HG02938 (cell line): ENCODE data around the gene TMEM181.
"Not testable (repeated sequence)": the region's sequence is repeated elsewhere in the genome, so short reads cannot be mapped to it uniquely, and the experiment has no call there.

Source experiments
- ATAC-seq: cut with Tn5 transposase; IDR thresholded peaks from one replicate; pipeline ENCODE4 v1.9.1; 2021; ENCODE audit warnings: mild to moderate bottlenecking, moderate library complexity; ENCODE audit not compliant: unreplicated experiment

The TMEM181 gene

DNA sequence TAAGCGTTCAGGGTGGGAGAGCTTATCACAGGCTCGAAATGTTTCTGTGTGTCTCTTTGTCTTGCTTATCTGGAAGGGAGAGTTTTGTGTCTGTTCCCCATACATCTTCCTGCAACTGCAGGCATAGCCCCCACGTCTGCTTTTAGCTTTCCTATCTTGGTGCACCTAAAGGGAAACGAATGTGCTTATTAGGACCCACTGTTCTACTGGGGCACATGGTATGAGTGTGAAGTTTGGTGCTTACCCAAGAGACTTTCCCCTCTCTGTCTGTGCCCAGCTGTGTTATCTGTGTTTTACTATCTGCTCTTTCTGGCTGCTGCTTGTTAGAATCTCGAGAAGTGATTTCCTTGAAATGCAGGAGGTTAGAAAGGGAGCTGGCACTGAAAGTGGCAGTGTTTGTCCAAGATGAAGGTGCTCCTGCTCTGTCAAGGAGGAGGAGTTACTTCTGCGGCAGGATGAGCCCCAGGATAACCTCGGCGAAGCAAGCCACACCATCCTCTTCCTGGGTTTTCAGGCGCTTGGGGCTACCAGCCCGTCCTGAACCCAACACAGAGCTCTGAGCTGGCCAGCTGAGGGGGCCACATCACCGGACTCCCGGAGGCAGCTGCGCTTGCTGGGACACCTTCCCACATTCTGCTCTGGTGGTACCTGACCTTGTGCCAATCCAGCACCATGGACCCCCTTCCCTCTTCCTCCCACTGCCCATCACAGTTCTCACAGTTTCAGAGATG, 61.2 kb downstream of the TMEM181 start:
- ATAC-seq: no peak

GRCh38 chr6:158621694-158622544, 62.0 kb downstream of the TMEM181 start:
- no peak for ATAC-seq

- no peak for ATAC-seq
These were observed 62.8 kb downstream of the TMEM181 start for GRCh38 chr6:158622545-158623190.

DNA sequence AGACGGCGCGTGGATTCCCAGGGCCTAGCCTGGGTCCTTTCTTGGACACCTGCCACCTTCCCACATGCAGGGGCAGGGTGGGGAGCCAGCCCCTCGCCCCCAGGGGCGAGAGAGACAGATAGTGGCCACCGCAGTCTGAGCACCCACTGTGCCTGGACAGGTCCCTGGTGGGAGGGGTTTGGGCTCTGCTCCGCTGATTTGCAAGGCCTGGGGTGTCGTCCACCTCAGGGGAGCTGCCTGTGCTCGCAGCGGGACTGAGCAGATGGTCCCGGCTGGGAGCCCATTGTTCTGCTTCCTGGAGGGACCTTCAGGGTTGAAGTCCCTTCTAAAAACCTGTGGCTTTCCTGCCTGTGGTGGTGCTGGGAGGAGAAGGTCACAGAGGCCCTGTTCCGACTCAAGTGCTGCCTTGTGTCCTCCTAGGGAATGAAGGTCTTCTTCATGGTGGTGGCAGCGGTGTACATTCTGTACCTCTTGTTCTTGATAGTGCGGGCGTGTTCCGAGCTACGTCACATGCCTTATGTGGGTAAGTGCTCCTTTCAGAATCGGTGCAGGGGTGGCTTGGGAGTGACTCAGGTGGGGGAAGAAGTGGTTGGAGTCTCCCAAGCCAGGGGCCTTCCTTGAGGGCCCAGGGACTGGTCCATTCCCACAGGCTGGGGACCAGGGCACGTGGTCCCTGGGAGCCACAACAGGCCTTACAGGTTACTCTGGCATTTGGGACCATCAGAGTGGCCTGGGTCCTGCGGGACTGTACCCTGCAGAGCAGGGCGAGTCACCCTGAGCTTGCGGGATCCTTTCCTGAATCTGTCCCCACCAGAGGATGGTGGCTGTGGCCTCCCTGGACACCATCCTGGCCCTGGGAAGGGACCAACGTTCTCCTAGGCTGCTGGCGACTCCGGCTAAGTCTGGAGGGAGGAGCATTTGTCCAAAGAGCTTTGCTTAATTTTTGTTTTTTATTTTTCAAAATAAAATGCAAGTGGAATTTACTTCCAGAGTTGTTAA, 65.1 kb downstream of the TMEM181 start:
- no peak for ATAC-seq

DNA sequence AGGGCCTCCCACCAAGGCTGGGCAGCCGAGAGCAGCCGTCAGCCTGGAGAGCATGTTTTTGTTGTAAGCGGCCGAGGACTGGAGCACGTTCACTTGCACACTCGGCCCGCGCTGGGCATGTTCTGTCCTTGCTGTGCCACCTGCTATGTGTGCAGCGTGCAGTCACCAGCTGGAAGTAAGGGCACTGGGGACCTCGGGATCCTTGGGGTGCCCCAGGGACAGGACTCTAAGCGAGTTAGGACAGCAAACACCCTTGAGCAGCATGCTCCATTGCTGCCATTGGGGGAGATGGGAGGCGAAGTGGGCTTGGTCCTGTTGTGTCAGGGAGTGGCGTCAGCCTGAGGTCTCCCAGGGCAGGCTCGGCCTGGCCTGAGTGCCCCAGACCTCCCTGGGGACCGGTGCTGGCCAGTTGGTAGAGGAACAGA, 66.0 kb downstream of the TMEM181 start:
- ATAC-seq: no peak

DNA sequence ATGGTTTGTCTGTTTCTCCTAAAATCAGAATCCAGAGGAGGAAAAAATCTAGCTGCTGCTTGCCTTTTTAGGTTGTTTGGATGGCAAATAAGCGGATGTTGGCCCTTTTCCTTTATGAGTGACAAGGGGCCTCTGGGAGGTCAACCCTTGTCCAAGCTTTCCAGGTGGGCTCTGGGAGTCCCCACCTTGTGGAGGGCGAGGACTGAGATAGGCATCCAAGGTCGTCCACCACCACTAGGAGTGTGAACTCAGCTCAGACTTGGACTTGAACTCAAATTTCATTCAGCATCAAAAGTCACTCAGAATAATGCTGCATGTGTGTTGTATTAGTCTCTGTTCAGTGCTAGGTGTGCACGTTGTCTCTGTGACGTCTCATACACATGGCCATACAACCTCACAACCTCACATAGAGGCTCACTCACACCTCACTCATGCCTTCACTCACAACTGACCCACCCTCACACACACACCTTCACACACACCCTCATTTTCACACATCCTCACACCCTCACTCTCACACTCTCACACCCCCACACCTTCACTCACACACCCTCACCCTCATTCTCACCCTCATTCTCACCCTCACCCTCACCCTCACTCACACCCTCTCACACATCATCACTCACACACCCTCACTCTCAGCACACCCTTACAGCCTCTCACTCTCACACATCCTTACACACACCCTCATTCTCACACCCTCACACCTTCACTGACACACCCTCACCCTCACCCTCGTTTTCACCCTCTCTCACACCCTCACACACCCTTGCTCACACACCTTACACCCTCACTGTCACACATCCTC, 66.7 kb downstream of the TMEM181 start:
- no peak for ATAC-seq

GRCh38 chr6:158627168-158627939, 67.5 kb downstream of the TMEM181 start:
- no peak for ATAC-seq

DNA sequence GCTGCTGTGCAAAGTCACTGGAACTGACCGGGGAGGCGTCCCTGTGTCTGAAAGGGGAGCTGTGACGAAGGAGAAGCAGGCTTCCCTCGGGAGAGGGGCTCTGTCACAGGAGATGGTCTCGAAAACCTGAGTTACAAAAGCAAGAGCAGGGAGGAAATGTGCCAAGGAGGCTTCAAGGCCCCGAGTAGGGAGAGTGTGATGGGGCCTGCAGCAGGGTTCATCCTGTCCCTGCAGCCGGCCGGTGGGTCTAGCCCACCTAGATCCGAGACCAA, 68.0 kb downstream of the TMEM181 start:
- ATAC-seq: no peak

DNA sequence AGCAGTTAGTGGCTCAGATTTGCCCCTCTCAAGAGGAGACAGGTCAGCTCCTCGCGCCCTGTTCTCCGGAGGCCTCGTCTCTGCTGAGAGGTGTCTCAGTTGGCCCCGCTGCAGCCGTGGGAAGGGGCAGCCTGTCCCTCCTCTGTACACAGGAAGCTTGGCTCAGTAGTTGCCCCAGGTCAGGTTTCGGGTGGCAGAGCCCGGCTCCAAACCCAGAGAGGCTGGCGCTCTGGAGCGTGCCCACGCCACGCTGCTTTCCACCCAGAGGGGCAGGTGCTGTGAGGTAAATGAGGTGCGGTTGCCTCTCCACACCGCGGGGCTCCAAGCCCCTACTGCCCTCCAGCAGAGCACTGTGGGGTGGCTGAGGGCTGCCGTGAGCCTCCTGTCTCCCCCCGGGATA, 68.7 kb downstream of the TMEM181 start:
- ATAC-seq: no peak

DNA sequence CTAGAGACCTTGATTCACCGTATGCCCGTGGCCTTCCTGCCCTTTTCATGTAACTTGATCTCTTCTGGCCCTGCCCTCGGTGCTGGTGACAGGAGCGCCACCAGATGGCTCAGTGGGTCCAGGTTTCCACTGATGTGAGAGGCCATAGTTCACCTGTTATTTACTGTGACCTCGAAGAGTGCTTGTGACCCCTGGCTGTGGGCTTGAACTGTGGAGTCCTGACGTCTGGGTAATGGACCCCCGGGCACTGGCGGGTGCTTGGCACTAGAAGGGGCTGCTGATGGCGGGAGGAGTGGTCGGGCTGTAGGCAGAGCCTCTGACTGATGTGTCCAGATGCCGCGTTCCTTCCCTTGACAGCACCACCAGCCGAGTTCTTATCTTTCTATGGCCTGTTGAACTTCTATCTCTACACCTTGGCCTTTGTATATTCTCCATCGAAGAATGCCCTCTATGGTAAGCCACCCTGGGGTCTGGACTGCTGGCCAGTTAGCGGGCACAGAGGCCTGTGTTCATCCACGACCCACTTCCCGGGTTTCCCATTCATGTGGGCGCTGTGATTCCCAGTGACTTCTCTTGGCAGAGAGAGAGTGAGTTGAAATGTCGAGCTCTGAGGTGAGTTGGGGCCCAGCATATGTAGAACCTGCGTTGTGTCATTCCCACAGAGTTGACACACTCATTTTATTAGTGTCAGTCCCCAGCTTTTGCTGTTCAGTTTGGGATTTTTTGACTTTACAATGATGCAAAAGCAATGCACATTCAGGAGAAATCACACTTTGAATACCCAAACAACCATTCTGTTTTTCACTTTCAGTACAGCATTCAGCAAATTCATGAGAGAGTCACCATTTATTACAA, 69.7 kb downstream of the TMEM181 start:
- ATAC-seq: no peak

DNA sequence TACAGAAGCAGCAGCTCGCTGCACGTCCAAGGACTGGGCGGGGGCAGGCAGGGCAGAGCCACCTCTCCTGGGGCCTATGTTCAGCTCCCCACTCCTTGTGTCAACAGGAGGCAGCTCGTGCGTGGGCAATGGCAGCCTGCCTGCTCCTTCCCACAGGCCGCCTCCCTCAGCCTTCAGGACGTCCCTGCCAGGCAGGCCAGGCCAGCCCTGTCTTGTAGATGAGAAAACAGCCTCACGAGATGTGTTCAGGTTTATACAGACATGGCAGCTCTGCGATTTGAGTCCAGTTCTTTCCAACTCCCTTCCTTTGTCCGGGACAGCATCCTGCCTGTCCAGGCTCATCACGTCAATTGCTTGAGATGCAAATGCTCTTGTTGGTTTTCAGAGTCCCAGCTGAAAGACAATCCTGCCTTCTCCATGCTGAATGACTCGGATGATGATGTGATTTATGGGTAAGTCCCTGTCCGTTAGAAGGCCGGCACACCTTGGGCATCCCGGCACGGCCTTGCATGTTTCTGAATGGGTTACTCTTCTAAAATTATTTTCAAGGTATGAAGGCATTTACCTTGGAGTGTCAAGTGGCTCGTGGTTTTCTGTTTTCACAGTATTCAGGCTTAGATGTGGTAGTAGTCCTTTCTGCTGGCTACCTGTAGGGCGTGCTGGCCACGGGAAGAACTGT, 71.2 kb downstream of the TMEM181 start:
- ATAC-seq: no peak

DNA sequence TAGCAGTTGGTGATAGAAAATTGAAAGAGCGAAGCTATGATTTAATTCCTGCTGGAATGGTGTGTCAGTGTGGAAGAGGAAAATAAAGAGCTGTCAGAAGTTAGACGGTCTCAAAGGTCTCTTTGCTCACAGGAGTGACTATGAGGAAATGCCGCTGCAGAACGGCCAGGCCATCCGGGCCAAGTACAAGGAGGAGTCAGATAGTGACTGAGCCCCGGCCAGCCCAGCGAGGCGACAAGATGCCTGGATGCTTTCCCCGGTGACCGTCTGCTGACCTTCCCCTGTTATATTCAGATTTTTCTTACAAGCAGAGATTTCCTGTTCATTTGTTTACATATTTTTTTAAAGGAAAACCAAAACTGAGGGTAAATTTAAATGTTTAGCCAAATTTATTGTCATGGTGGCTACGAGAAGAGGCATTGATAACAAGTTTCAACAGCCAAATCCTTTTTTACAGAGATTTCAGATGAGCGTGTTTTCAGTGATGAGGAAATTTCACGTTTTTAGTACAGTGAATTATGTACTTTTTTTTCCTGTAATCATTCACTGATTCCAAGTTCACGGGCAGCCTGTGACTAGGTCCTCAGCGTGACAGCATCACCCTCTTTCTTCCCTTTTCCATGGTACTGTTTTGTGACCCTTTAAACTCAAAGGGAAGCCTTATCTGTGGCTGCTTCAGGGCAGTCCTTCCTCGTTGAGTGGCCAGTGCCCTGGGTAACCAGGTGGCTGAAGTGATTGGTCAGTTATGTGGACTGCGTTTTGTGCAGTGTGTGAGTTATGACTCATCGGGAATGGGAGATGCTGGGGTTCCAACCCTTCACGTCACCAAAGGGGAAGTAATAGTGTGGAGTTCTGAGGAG, 72.0 kb downstream of the TMEM181 start:
- no peak for ATAC-seq

DNA sequence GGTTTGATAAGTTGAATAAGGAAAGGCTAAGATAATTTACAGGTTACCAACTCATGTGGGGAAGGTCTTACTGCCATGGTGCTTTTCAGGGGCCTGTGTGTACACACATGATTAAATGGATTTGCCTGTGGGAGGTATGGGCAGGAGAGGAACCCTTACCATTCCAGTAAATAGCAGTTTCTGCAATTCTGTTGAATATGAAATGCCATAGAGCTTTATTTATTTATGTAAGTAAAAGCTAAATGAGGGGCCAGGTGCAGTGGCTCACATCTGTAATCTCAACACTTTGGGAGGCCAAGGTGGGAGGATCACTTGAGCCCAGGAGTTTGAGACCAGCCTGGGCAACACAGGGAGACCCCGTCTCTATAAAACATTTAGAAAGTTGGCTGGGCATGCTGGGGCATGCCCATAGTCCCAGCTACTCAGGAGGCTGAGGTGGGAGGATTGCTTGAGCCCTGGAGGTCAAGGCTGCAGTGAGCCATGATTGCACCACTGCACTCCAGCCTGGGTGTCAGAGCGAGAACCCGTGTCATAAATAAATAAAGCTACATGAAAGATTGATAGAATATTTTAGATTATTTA, 72.7 kb downstream of the TMEM181 start:
- not testable (repeated sequence) for ATAC-seq

DNA sequence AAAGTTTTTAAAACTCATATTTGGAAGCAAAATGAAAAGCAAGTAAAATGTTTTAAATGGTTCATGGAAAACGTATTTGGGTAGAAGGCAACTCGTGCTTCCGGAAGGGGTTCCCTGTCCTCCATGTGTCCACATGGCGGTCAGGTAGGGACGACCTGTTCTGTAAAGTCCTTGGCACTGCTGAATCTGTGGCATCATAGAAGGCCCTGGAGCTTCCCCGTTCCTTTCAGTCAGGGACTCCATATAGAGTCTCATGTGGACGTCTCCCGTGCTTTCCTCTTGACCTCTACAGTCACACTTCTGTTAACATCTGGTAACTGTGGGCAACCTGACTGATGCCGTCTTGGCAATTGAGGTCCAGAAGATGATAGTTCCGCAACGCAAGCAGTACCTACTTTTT, 73.2 kb downstream of the TMEM181 start:
- no peak for ATAC-seq

GRCh38 chr6:158634695-158635426, 75.0 kb downstream of the TMEM181 start:
- ATAC-seq: no peak
